Prostate gland (tissue), 2 donors: ENCODE data around the gene FBXO11. TPM values are rescaled to one million over a fixed set of nuclear protein-coding genes. Genes with fewer than 3 reads are reported as not detected.

Experiments
- DNase-seq: peaks from one replicate; pipeline ENCODE4 v3.0.0-alpha.2; 2019; ENCODE audit warnings: low spot score
- H3K27ac ChIP-seq, 2 donors: fragments of 200-600 bp; sonication (generic); 2 replicates each; pipeline ENCODE4 v1.5.1; 2017 to 2019
- H3K27me3 ChIP-seq: fragments of 200-600 bp; sonication (generic); replicated peaks from 2 replicates; pipeline ENCODE4 v1.5.1; 2019; ENCODE audit not compliant: insufficient read depth
- H3K36me3 ChIP-seq, 2 donors: fragments of 200-600 bp; sonication (generic); 1 replicate in 1 of 2; 2 replicates in 1 of 2; pipeline versions ENCODE4 v1.5.1 to v1.8.1; 2017 to 2019
- H3K4me1 ChIP-seq: fragments of 200-600 bp; sonication (generic); replicated peaks from 2 replicates; pipeline ENCODE4 v1.5.1; 2019
- H3K4me3 ChIP-seq, 2 donors: fragments of 200-600 bp; sonication (generic); 2 replicates each; pipeline ENCODE4 v1.5.1; 2017 to 2019
- H3K9me3 ChIP-seq: fragments of 200-600 bp; sonication (generic); 2 replicates; pipeline ENCODE4 v1.5.1; 2017
- POLR2A ChIP-seq: fragments of 450-650 bp; IDR thresholded peaks from one replicate; pipeline ENCODE4 v1.6.1; 2016; ENCODE audit warnings: antibody characterized with exemption, mild to moderate bottlenecking
- POLR2AphosphoS5 ChIP-seq: sonication (generic); formaldehyde crosslinking; IDR thresholded peaks from one replicate; pipeline ENCODE4 v1.6.1; 2017; ENCODE audit warnings: antibody characterized with exemption
- WGBS: methylation state at CpG from one replicate; pipeline ENCODE4 v1.1.5; 2018; 5-methylcytosine and 5-hydroxymethylcytosine counted together
- intact Hi-C: fragments of 100-400 bp; cut with DNase I; formaldehyde crosslinking; loops from one replicate; pipeline ENCODE4 v1.14.2; 2022
- total RNA-seq, 2 donors: library from RNA; depleted of rRNA; stranded (reverse); fragments of >200 nt; gene quantifications; one replicate each; pipeline ENCODE4 v1.1.0, GENCODE V29; 2016
- TF ChIP-seq, protein P1 (sequence below), 4 experiments: fragments of 200-600 bp in 2 of 4; fragments of 450-650 bp in 2 of 4; sonication (generic) in 2 of 4; IDR thresholded peaks; 1 replicate in 3 of 4; 2 replicates in 1 of 4; pipeline ENCODE4 v1.5.1; 2016 to 2019; ENCODE audit warnings: antibody characterized with exemption in 4 of 4, mild to moderate bottlenecking in 2 of 4, moderate library complexity in 2 of 4

Gene FBXO11
- total RNA-seq, 2 donors from 2014 or later = 48.4 to 54.2 TPM

DNA sequence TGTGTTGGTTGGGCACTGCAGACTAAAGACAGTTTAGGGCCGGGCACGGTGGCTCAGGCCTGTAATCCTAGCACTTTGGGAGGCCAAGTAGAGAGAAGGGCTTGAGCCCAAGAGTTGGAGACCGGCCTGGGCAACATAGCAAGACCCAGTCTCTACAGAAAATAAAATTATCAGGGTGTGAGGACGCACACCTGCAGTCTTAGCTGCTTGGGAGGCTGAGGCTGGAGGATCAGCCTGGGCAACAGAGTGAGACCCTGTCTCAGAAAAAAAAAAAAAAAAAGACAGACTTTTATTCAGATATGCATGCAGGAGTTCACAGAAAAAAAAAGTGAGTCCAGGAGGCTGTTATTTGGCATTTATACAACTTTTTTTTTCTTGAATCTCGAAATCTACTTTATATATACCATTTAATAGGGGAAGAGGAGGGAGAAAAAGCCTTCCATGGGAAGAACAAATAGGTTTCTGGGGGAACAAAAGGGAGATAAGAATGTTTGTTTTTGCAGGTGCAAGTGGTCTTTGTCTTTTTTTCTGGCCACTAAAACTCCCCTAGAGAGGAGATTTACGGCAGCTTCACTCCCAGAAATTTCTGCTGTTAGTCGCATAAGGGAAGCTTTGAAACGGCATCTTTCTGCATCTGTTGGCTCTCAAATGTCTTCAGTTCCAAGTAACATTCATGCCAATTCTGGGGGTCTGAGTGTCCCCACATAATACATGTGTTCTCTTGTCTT is 127.4 kb downstream of the FBXO11 start:
- no peak for DNase-seq
- Histone ChIP-seq H3K4me3 (no peak overlapping the region), H3K36me3 (no peaks in the 10 kb centered on the region), H3K27ac (no peak overlapping the region), H3K27me3 (no peaks in the 10 kb centered on the region), H3K4me1 (no peaks in the 10 kb centered on the region), H3K9me3 (no peaks in the 10 kb centered on the region)
- intact Hi-C loops = no loop called here
- WGBS = 77% methylated on average over 8 of the region's 8 CpGs
- no peak for TF ChIP-seq POLR2A
- TF ChIP-seq, protein P1, sequence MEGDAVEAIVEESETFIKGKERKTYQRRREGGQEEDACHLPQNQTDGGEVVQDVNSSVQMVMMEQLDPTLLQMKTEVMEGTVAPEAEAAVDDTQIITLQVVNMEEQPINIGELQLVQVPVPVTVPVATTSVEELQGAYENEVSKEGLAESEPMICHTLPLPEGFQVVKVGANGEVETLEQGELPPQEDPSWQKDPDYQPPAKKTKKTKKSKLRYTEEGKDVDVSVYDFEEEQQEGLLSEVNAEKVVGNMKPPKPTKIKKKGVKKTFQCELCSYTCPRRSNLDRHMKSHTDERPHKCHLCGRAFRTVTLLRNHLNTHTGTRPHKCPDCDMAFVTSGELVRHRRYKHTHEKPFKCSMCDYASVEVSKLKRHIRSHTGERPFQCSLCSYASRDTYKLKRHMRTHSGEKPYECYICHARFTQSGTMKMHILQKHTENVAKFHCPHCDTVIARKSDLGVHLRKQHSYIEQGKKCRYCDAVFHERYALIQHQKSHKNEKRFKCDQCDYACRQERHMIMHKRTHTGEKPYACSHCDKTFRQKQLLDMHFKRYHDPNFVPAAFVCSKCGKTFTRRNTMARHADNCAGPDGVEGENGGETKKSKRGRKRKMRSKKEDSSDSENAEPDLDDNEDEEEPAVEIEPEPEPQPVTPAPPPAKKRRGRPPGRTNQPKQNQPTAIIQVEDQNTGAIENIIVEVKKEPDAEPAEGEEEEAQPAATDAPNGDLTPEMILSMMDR (IDR thresholded peaks at IDR 0.05) = no peak
- TF ChIP-seq POLR2AphosphoS5 = no peak

DNA sequence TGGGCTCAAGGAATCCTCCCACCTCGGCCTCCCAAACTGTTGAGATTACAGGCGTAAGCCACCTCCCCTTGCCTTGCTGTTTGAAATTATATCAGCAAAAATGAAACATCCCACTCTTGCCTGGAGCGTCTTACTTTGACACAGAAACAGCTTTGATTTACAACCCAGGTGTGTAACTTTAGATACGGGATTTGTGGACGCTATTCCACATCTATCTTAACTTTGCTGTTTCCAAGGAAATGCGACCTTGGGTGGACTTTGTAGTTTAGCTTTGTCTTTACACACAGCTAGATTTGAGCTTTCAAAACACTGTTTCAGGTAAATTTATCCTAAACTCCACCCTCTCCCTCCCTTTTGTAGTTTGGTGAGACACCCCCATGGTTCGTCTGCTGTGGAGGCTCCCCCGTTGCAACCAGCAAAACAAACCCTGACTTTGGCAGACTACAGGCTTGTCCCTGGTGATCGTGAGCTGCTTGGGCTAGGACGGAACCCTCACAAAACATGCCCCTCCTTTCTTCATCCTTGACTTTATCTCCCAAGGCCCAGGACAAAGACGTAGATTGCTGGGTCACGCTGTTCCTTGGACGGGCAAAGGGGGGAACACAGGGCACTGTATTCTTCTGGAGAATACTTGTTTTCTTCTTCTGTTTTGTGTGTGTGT is 128.9 kb downstream of the FBXO11 start:
- no peak for TF ChIP-seq POLR2AphosphoS5
- TF ChIP-seq POLR2A = no peak
- TF ChIP-seq, protein P1 (IDR thresholded peaks at IDR 0.05) = no peak
- H3K27ac ChIP-seq = no peak overlapping the region

DNA sequence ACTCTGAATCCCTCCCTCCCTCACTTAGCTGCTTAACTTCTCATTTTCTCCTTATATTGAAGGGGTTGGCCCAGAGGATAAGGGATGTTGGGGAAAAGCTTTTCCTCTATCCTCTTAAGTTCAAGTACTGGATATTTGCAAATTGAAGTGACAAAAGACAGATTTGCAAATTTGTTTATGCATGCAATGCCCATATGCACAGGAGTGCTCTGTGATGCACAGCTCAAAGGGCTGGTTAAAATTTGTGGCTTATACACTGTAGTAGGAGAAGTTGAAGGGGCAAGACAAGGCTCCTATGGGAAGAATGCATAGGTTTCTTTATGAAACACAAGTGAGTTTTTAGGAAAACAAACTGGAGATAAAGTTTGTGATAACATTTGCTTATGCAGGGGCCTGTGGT is 131.7 kb downstream of the FBXO11 start:
- Histone ChIP-seq H3K9me3 (no peaks in the 10 kb centered on the region), H3K4me1 (no peaks in the 10 kb centered on the region), H3K27me3 (no peaks in the 10 kb centered on the region), H3K27ac (no peak overlapping the region), H3K4me3 (no peak overlapping the region), H3K36me3 (no peaks in the 10 kb centered on the region)
- TF ChIP-seq POLR2AphosphoS5 (no peak), POLR2A (no peak)
- TF ChIP-seq, protein P1 (IDR thresholded peaks at IDR 0.05) = no peak
- no peak for DNase-seq
- intact Hi-C loops = no loop called here

More for the DNA sequence above, 128.9 kb downstream of the FBXO11 start:
- Histone ChIP-seq H3K9me3 (no peaks in the 10 kb centered on the region), H3K36me3 (no peaks in the 10 kb centered on the region), H3K27me3 (no peaks in the 10 kb centered on the region), H3K4me1 (no peaks in the 10 kb centered on the region), H3K4me3 (no peak overlapping the region)
- DNase-seq = no peak
- intact Hi-C loops = no loop called here
- WGBS = 66% methylated on average over 13 of the region's 13 CpGs

DNA sequence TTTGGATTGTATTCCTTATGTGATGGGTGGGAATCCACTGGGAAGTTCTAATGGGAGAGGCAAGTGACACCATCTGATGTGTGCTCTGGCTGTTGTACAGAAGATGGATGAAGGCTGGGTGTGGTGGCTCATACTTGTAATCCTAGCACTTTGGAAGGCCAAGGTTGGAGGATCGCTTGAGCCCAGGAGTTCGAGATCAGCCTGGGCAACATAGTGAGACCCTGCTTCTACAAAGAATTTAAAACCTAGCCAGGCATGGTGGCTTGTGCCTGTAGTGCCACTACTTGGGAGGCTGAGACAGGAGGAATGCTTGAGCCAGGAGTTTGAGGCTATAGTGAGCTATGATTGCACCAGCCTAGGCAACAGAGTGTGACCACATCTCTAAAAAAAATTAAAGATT is 134.0 kb downstream of the FBXO11 start:
- intact Hi-C loops = no loop called here
- no peaks in the 10 kb centered on the region for H3K9me3 ChIP-seq
- H3K4me1 ChIP-seq = no peaks in the 10 kb centered on the region
- no peak overlapping the region for H3K4me3 ChIP-seq
- no peak for TF ChIP-seq POLR2AphosphoS5
- TF ChIP-seq, protein P1 (IDR thresholded peaks at IDR 0.05) = no peak
- TF ChIP-seq POLR2A = no peak
- H3K27me3 ChIP-seq = no peaks in the 10 kb centered on the region
- no peaks in the 10 kb centered on the region for H3K36me3 ChIP-seq
- WGBS = 94% methylated on average over 2 of the region's 2 CpGs
- DNase-seq = no peak
- H3K27ac ChIP-seq = no peak overlapping the region

DNA sequence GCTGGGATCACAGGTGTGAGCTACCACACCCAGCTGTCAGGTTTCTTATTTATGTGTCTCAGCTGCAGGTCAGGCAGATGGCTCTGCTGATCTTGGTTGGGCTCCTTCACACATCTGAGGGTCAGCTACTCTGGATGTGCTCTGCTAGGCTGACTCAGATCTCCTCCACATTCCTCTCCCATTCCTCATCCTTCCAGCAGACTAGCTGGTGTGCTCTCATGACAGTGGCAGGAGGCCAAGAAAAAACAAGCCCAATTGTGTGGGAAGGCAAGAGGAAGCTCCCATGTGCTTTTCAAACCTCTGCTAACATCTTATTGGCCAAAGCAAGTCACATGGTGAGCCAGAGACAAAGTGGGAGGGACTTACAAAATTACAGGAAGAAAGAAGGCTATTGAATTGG is 135.1 kb downstream of the FBXO11 start:
- DNase-seq = no peak
- Histone ChIP-seq H3K36me3 (no peaks in the 10 kb centered on the region), H3K4me3 (no peak overlapping the region), H3K27me3 (no peaks in the 10 kb centered on the region), H3K9me3 (no peaks in the 10 kb centered on the region), H3K4me1 (no peaks in the 10 kb centered on the region), H3K27ac (no peak overlapping the region)
- intact Hi-C loops = no loop called here
- TF ChIP-seq, protein P1 (IDR thresholded peaks at IDR 0.05) = no peak
- TF ChIP-seq POLR2A = no peak
